Liver (tissue), 9 donors: ENCODE results near the gene LIPJ. TPM values are rescaled to one million over a fixed set of nuclear protein-coding genes. Genes with fewer than 3 reads are reported as not detected.

Experiments
- DNase-seq: peaks from one replicate; pipeline ENCODE4 v3.0.0-alpha.2; 2017; ENCODE audit warnings: low spot score
- H3K27ac ChIP-seq, 2 donors: one replicate each; pipeline ENCODE4 v1.7.0; 2013; ENCODE audit warnings: inconsistent platforms in 2 of 2, low read length in 2 of 2, control low read depth in 1 of 2, low read depth in 1 of 2, mild to moderate bottlenecking in 1 of 2
- H3K27me3 ChIP-seq, 4 donors: one replicate each; pipeline versions ENCODE4 v1.6.1 to v1.7.0; 2013; ENCODE audit warnings: low read length in 3 of 4, inconsistent platforms in 1 of 4, mild to moderate bottlenecking in 1 of 4, moderate library complexity in 1 of 4; ENCODE audit not compliant: control insufficient read depth in 4 of 4, insufficient read depth in 4 of 4
- H3K36me3 ChIP-seq, 4 donors: one replicate each; pipeline versions ENCODE4 v1.6.1 to v1.7.0; 2013; ENCODE audit warnings: low read length in 3 of 4, mild to moderate bottlenecking in 3 of 4, low read depth in 1 of 4, moderate library complexity in 1 of 4; ENCODE audit not compliant: control insufficient read depth in 4 of 4, insufficient read depth in 3 of 4
- H3K4me1 ChIP-seq, 4 donors: one replicate each; pipeline versions ENCODE4 v1.6.1 to v1.7.0; 2013; ENCODE audit warnings: low read length in 3 of 4, mild to moderate bottlenecking in 3 of 4, moderate library complexity in 1 of 4; ENCODE audit not compliant: control insufficient read depth in 4 of 4, insufficient read depth in 4 of 4
- H3K4me3 ChIP-seq, 3 donors: one replicate each; pipeline versions ENCODE4 v1.6.1 to v1.7.0; 2013; ENCODE audit warnings: low read length in 3 of 3, control low read depth in 1 of 3, low read depth in 1 of 3, mild to moderate bottlenecking in 1 of 3
- H3K9ac ChIP-seq, 2 donors: one replicate each; pipeline ENCODE4 v1.7.0; 2013; ENCODE audit warnings: low read length in 2 of 2, mild to moderate bottlenecking in 2 of 2, moderate library complexity in 2 of 2, control low read depth in 1 of 2, low read depth in 1 of 2
- H3K9me3 ChIP-seq, 4 donors: one replicate each; pipeline versions ENCODE4 v1.6.1 to v1.7.0; 2013; ENCODE audit warnings: low read length in 3 of 4; ENCODE audit not compliant: control insufficient read depth in 4 of 4
- EGR1 ChIP-seq, 2 donors: IDR thresholded peaks; 2 replicates each; pipeline ENCODE4 v1.6.1; 2016 to 2018; ENCODE audit warnings: antibody characterized with exemption in 2 of 2, low read depth in 2 of 2
- FOXA1 ChIP-seq: IDR thresholded peaks from 2 replicates; pipeline ENCODE4 v1.6.1; 2016; ENCODE audit warnings: antibody characterized with exemption
- GABPA ChIP-seq, 2 donors: IDR thresholded peaks in 1 of 2; conservative IDR thresholded peaks in 1 of 2; 2 replicates each; pipeline ENCODE4 v1.6.1; 2016; ENCODE audit warnings: antibody characterized with exemption in 2 of 2, mild to moderate bottlenecking in 1 of 2, moderate library complexity in 1 of 2
- HNF4G ChIP-seq: IDR thresholded peaks from 2 replicates; pipeline ENCODE4 v1.6.1; 2016; ENCODE audit warnings: antibody characterized with exemption
- NR2F2 ChIP-seq: IDR thresholded peaks from 2 replicates; pipeline ENCODE4 v1.6.1; 2016; ENCODE audit warnings: antibody characterized with exemption
- RAD21 ChIP-seq, 2 donors: IDR thresholded peaks; 2 replicates each; pipeline ENCODE4 v1.6.1; 2016; ENCODE audit warnings: antibody characterized with exemption in 2 of 2, mild to moderate bottlenecking in 2 of 2
- SP1 ChIP-seq: IDR thresholded peaks from 2 replicates; pipeline ENCODE4 v1.6.1; 2018; ENCODE audit warnings: antibody characterized with exemption, mild to moderate bottlenecking
- TAF1 ChIP-seq: conservative IDR thresholded peaks from 2 replicates; pipeline ENCODE4 v1.6.1; 2016; ENCODE audit warnings: antibody characterized with exemption, mild to moderate bottlenecking
- YY1 ChIP-seq: IDR thresholded peaks from 2 replicates; pipeline ENCODE4 v1.6.1; 2016; ENCODE audit warnings: antibody characterized with exemption, mild to moderate bottlenecking
- WGBS: extraction: QIAGEN DNeasy Blood & Tissue Kit; methylation state at CpG from one replicate; pipeline ENCODE4 v1.1.7; 2013; 5-methylcytosine and 5-hydroxymethylcytosine counted together
- polyA plus RNA-seq, 2 donors: library from polyadenylated mRNA; stranded (reverse) in 1 of 2; unstranded in 1 of 2; fragments of 200-250 nt in 1 of 2; fragments of >200 nt in 1 of 2; fragmentation: Nextera tagmentation in 1 of 2; extraction: Ambion mirVana in 1 of 2; gene quantifications; one replicate each; pipeline versions ENCODE4 v1.2.1 to v1.2.3, GENCODE V29; 2013 to 2015
- total RNA-seq, 2 donors: library from RNA; depleted of rRNA; stranded (reverse); fragments of >200 nt; gene quantifications; one replicate each; pipeline ENCODE4 v1.2.3, GENCODE V29; 2014
- TF ChIP-seq, protein P1 (sequence below): IDR thresholded peaks from 2 replicates; pipeline ENCODE4 v1.6.1; 2016; ENCODE audit warnings: antibody characterized with exemption, mild to moderate bottlenecking
- donor health status: healthy.
- donor health status: healthy.
- donor health status: healthy.
- donor health status: healthy.
- donor health status: healthy.

LIPJ gene, protein sequence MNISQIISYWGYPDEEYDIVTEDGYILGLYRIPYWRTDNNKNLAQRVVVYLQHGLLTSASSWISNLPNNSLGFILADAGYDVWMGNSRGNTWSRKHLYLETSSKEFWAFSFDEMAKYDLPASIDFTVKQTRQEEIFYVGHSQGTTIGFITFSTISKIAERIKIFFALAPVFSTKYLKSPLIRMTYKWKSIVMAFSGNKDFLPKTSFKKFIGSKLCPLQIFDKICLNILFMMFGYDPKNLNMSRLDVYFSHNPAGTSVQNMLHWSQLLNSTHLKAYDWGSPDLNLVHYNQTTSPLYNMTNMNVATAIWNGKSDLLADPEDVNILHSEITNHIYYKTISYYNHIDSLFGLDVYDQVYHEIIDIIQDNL
- total RNA-seq (under 1 TPM in 1 of 2 donors, not detected in 1; 0.17 TPM), polyA plus RNA-seq (under 1 TPM; 0.01 to 0.11 TPM)

DNA sequence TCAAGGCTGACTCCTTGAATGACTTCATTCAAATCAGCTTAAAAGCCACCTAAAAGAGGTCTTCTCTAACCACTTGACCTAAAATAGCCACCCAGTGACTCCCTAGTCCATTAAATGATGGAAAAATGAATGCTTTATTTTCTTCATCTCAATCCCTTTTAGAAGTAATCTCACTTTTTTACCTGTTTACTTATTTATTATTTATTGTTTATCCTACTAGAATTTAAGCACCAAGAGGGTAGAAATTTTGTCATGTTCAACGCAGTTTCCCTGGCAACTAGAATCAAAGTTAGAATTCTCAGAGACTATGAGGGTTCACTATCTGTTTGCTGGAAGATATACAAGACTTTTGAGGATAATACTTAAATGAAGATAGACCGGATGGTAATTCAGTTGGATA, at the start of gene LIPJ:
LIPJ (plus strand) TSS at position 301 of the 400 bp plus-strand sequence. CDS start 3,926 bp downstream, outside the sequence.
- no peaks in the 10 kb centered on the region for H3K27me3 ChIP-seq
- peaks cover 0 to 10% (median 5%) of the 10 kb centered on the region in 4 donors for H3K4me1 ChIP-seq
- no peaks in the 10 kb centered on the region for H3K9me3 ChIP-seq
- 89% methylated on average over 2 of the region's 2 CpGs for WGBS
- H3K9ac ChIP-seq, result no peak within 1 kb of the TSS
- no peaks in the 10 kb centered on the region for H3K36me3 ChIP-seq
- H3K27ac ChIP-seq, result no peak within 1 kb of the TSS
- no peak within 1 kb of the TSS for H3K4me3 ChIP-seq
- DNase-seq, result no peak
- no peak for TF ChIP-seq GABPA (IDR thresholded peaks at IDR 0.05 in 1 of 2, conservative IDR thresholded peaks at IDR 0.05 in 1 of 2)
- no peak for TF ChIP-seq RAD21 (IDR thresholded peaks at IDR 0.05)
- no peak for TF ChIP-seq SP1
- TF ChIP-seq, protein P1, sequence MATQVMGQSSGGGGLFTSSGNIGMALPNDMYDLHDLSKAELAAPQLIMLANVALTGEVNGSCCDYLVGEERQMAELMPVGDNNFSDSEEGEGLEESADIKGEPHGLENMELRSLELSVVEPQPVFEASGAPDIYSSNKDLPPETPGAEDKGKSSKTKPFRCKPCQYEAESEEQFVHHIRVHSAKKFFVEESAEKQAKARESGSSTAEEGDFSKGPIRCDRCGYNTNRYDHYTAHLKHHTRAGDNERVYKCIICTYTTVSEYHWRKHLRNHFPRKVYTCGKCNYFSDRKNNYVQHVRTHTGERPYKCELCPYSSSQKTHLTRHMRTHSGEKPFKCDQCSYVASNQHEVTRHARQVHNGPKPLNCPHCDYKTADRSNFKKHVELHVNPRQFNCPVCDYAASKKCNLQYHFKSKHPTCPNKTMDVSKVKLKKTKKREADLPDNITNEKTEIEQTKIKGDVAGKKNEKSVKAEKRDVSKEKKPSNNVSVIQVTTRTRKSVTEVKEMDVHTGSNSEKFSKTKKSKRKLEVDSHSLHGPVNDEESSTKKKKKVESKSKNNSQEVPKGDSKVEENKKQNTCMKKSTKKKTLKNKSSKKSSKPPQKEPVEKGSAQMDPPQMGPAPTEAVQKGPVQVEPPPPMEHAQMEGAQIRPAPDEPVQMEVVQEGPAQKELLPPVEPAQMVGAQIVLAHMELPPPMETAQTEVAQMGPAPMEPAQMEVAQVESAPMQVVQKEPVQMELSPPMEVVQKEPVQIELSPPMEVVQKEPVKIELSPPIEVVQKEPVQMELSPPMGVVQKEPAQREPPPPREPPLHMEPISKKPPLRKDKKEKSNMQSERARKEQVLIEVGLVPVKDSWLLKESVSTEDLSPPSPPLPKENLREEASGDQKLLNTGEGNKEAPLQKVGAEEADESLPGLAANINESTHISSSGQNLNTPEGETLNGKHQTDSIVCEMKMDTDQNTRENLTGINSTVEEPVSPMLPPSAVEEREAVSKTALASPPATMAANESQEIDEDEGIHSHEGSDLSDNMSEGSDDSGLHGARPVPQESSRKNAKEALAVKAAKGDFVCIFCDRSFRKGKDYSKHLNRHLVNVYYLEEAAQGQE, result no peak
- no peak for TF ChIP-seq FOXA1

- WGBS, result 89% methylated on average over 2 of the region's 2 CpGs
- no peak for DNase-seq
- no peak overlapping the region for H3K27ac ChIP-seq
- no peaks in the 10 kb centered on the region for H3K36me3 ChIP-seq
- TF ChIP-seq RAD21 (IDR thresholded peaks at IDR 0.05), result no peak
- no peak for TF ChIP-seq SP1
- no peak for TF ChIP-seq TAF1
- no peak for TF ChIP-seq YY1
- TF ChIP-seq, protein P1, result no peak
- no peak for TF ChIP-seq NR2F2
- no peak for TF ChIP-seq HNF4G
- no peak for TF ChIP-seq EGR1 (IDR thresholded peaks at IDR 0.05; ENCODE audit: low read depth in 2 of 2)
- H3K4me3 ChIP-seq, result no peak overlapping the region
- H3K9ac ChIP-seq, result no peak overlapping the region
- H3K9me3 ChIP-seq, result no peaks in the 10 kb centered on the region
- peaks cover 0 to 25% (median 17%) of the 10 kb centered on the region in 4 donors for H3K4me1 ChIP-seq
- no peaks in the 10 kb centered on the region for H3K27me3 ChIP-seq
These were observed 49.2 kb upstream of the LIPJ start for GRCh38 chr10:88537322-88537721.
